Upper lobe of right lung (tissue), 1 donor: ENCODE measurements around the gene BEST1. TPM values are rescaled to one million over a fixed set of nuclear protein-coding genes. Genes with fewer than 3 reads are reported as not detected.
A peak's percentile ranks its signal among the peaks of the same experiment; 100 is the strongest.

Experiments
- ATAC-seq: fragments of 200-7000 bp; cut with Tn5 transposase; one replicate; pipeline ENCODE4 v1.9.1; 2020; ENCODE audit warnings: mild to moderate bottlenecking, moderate library complexity
- DNase-seq: peaks from one replicate; pipeline ENCODE4 v3.0.0-alpha.2; 2020
- H3K27ac ChIP-seq: fragments of 200-600 bp; one replicate; pipeline ENCODE4 v1.8.0; 2022
- H3K27me3 ChIP-seq: fragments of 200-600 bp; one replicate; pipeline ENCODE4 v1.8.0; 2022; ENCODE audit warnings: mild to moderate bottlenecking
- H3K36me3 ChIP-seq: fragments of 200-600 bp; one replicate; pipeline ENCODE4 v1.8.0; 2022
- H3K4me1 ChIP-seq: fragments of 200-600 bp; one replicate; pipeline ENCODE4 v1.8.0; 2022
- H3K4me3 ChIP-seq: fragments of 200-600 bp; one replicate; pipeline ENCODE4 v1.8.0; 2022; ENCODE audit warnings: mild to moderate bottlenecking
- H3K9me3 ChIP-seq: fragments of 200-600 bp; one replicate; pipeline ENCODE4 v1.8.0; 2022
- CTCF ChIP-seq: fragments of 200-600 bp; IDR thresholded peaks from one replicate; pipeline ENCODE4 v1.8.0; 2022; ENCODE audit warnings: antibody characterized with exemption
- intact Hi-C: fragments of 100-400 bp; cut with DNase I; formaldehyde crosslinking; loops from one replicate; pipeline ENCODE4 v1.11.0; 2022
- total RNA-seq: library from RNA; stranded (reverse); fragmentation: NEBNext Ultra II Directional; extraction: Animal tissue kit (Norgen Biotek cat#: 25700); gene quantifications from one replicate; pipeline ENCODE4 v1.2.1, GENCODE V29; 2021
- donor health status: DM: no; HTN: yes; CAD: no; lungs with severe emphysema.

Gene BEST1
- total RNA-seq, 1 donor from 2014 or later, result 9.6 TPM

- DNase-seq (peak; percentile 39), ATAC-seq (no peak)
- TF ChIP-seq CTCF, result no peak
- Histone ChIP-seq H3K9me3 (no peaks in the 10 kb centered on the region), H3K4me1 (peaks cover 32% of the 10 kb centered on the region), H3K27ac (no peak overlapping the region), H3K27me3 (no peaks in the 10 kb centered on the region), H3K4me3 (no peak overlapping the region), H3K36me3 (peaks cover 29% of the 10 kb centered on the region)
- intact Hi-C loops, result no loop called here
These were observed 10.4 kb downstream of the BEST1 start for GRCh38 chr11:61960532-61960931.

- no peak for ATAC-seq
These were observed 11.5 kb downstream of the BEST1 start for GRCh38 chr11:61961570-61962212.

GRCh38 chr11:61962213-61963015, 12.3 kb downstream of the BEST1 start:
- Histone ChIP-seq H3K27me3 (no peaks in the 10 kb centered on the region), H3K27ac (peak overlapping the region; percentile 98), H3K4me3 (no peak overlapping the region), H3K36me3 (peaks cover 37% of the 10 kb centered on the region), H3K4me1 (peaks cover 27% of the 10 kb centered on the region), H3K9me3 (no peaks in the 10 kb centered on the region)
- no peak for TF ChIP-seq CTCF
- peak; percentile 52 for DNase-seq
- intact Hi-C loops, result no loop called here
- ATAC-seq, result no peak

More at GRCh38 chr11:61961570-61962212, 11.5 kb downstream of the BEST1 start:
- Histone ChIP-seq H3K27ac (peak overlapping the region; percentile 98), H3K4me3 (no peak overlapping the region), H3K36me3 (peaks cover 37% of the 10 kb centered on the region), H3K9me3 (no peaks in the 10 kb centered on the region), H3K27me3 (no peaks in the 10 kb centered on the region), H3K4me1 (peaks cover 27% of the 10 kb centered on the region)
- TF ChIP-seq CTCF, result no peak
- DNase-seq, result peak; percentile 57
- intact Hi-C loops, result no loop called here

- Histone ChIP-seq H3K27ac (peak overlapping the region; percentile 98), H3K9me3 (no peaks in the 10 kb centered on the region), H3K36me3 (peaks cover 37% of the 10 kb centered on the region), H3K27me3 (no peaks in the 10 kb centered on the region), H3K4me3 (no peak overlapping the region), H3K4me1 (peaks cover 27% of the 10 kb centered on the region)
- TF ChIP-seq CTCF, result no peak
- ATAC-seq (no peak), DNase-seq (peak; percentile 65)
- intact Hi-C loops, result no loop called here
These were observed 12.8 kb downstream of the BEST1 start for GRCh38 chr11:61963016-61963281.

GRCh38 chr11:61963282-61964057, 13.3 kb downstream of the BEST1 start:
- peaks cover 27% of the 10 kb centered on the region for H3K4me1 ChIP-seq
- peak overlapping the region; percentile 99 for H3K4me3 ChIP-seq

More at GRCh38 chr11:61963282-61964057, 13.3 kb downstream of the BEST1 start:
- Histone ChIP-seq H3K27ac (peak overlapping the region; percentile 98), H3K36me3 (peaks cover 37% of the 10 kb centered on the region), H3K27me3 (no peaks in the 10 kb centered on the region), H3K9me3 (no peaks in the 10 kb centered on the region)
- ATAC-seq (peak; percentile 19), DNase-seq (peak; percentile 62)
- no peak for TF ChIP-seq CTCF
- intact Hi-C loops, result no loop called here
